Muscle layer of colon (tissue), 2 donors: Measurements from ENCODE around the gene SMCO1.
"Not testable (repeated sequence)": the region's sequence is repeated elsewhere in the genome, so short reads cannot be mapped to it uniquely, and the experiment has no call there.

Source experiments
- H3K27ac ChIP-seq: one replicate; pipeline ENCODE4 v1.7.0; 2013; ENCODE audit warnings: low read depth, mild to moderate bottlenecking, low read length, moderate library complexity
- H3K27me3 ChIP-seq, 2 donors: one replicate each; pipeline ENCODE4 v1.7.0; 2013; ENCODE audit warnings: low read length in 2 of 2, mild to moderate bottlenecking in 2 of 2; ENCODE audit not compliant: insufficient read depth in 2 of 2, control insufficient read depth in 1 of 2
- H3K36me3 ChIP-seq: one replicate; pipeline ENCODE4 v1.7.0; 2013; ENCODE audit warnings: mild to moderate bottlenecking, low read length; ENCODE audit not compliant: insufficient read depth
- H3K4me1 ChIP-seq: one replicate; pipeline ENCODE4 v1.7.0; 2013; ENCODE audit warnings: mild to moderate bottlenecking, low read length; ENCODE audit not compliant: insufficient read depth
- H3K4me3 ChIP-seq, 2 donors: one replicate each; pipeline ENCODE4 v1.7.0; 2013; ENCODE audit warnings: low read length in 2 of 2, low read depth in 1 of 2, mild to moderate bottlenecking in 1 of 2, moderate library complexity in 1 of 2
- H3K9ac ChIP-seq: one replicate; pipeline ENCODE4 v1.7.0; 2013; ENCODE audit warnings: low read length
- H3K9me3 ChIP-seq: one replicate; pipeline ENCODE4 v1.7.0; 2013; ENCODE audit warnings: mild to moderate bottlenecking, low read length
- donor health status: abdominal sarcoma.
- donor health status: Adenocarcinoma of cecum.

Gene SMCO1

GRCh38 chr3:196514913-196515621 is at the start of gene SMCO1:
Gene SMCO1 (minus strand): TSS chr3:196515346. CDS start chr3:196515209, 137 bp downstream.
- no peaks in the 10 kb centered on the region for H3K27me3 ChIP-seq
- no peak within 1 kb of the TSS for H3K27ac ChIP-seq
- H3K9ac ChIP-seq = no peak within 1 kb of the TSS
- H3K9me3 ChIP-seq = peaks cover 5% of the 10 kb centered on the region
- no peaks in the 10 kb centered on the region for H3K4me1 ChIP-seq
- no peak within 1 kb of the TSS for H3K4me3 ChIP-seq
- H3K36me3 ChIP-seq = no peaks in the 10 kb centered on the region

- H3K27ac ChIP-seq = no peak overlapping the region
Measured at GRCh38 chr3:196563721-196564225, 48.6 kb upstream of the SMCO1 start.

GRCh38 chr3:196559826-196560225 is 44.7 kb upstream of the SMCO1 start:
- no peak overlapping the region for H3K4me3 ChIP-seq
- H3K9ac ChIP-seq = no peak overlapping the region
- peaks cover 5% of the 10 kb centered on the region for H3K36me3 ChIP-seq
- H3K27me3 ChIP-seq = no peaks in the 10 kb centered on the region
- no peak overlapping the region for H3K27ac ChIP-seq
- no peaks in the 10 kb centered on the region for H3K9me3 ChIP-seq
- H3K4me1 ChIP-seq = no peaks in the 10 kb centered on the region

More at GRCh38 chr3:196563721-196564225, 48.6 kb upstream of the SMCO1 start:
- no peaks in the 10 kb centered on the region for H3K9me3 ChIP-seq
- peaks cover 12% of the 10 kb centered on the region for H3K4me1 ChIP-seq
- H3K4me3 ChIP-seq = no peak overlapping the region
- H3K36me3 ChIP-seq = peaks cover 9% of the 10 kb centered on the region
- H3K9ac ChIP-seq = no peak overlapping the region
- no peaks in the 10 kb centered on the region for H3K27me3 ChIP-seq

- Histone ChIP-seq H3K9me3 (no peaks in the 10 kb centered on the region), H3K27me3 (no peaks in the 10 kb centered on the region), H3K9ac (no peak overlapping the region), H3K4me3 (no peak overlapping the region), H3K36me3 (peaks cover 5% of the 10 kb centered on the region), H3K27ac (no peak overlapping the region), H3K4me1 (no peaks in the 10 kb centered on the region)
Measured at GRCh38 chr3:196558476-196558875, 43.3 kb upstream of the SMCO1 start.

GRCh38 chr3:196557236-196557635 is 42.1 kb upstream of the SMCO1 start:
- Histone ChIP-seq H3K4me1 (no peaks in the 10 kb centered on the region), H3K9ac (no peak overlapping the region), H3K27me3 (no peaks in the 10 kb centered on the region), H3K27ac (no peak overlapping the region), H3K36me3 (peaks cover 5% of the 10 kb centered on the region), H3K9me3 (no peaks in the 10 kb centered on the region), H3K4me3 (no peak overlapping the region)

GRCh38 chr3:196555295-196555694 is 40.1 kb upstream of the SMCO1 start:
- no peaks in the 10 kb centered on the region for H3K9me3 ChIP-seq
- H3K4me3 ChIP-seq = no peak overlapping the region
- peaks cover 5% of the 10 kb centered on the region for H3K36me3 ChIP-seq
- no peak overlapping the region for H3K9ac ChIP-seq
- no peak overlapping the region for H3K27ac ChIP-seq
- H3K27me3 ChIP-seq = no peaks in the 10 kb centered on the region
- no peaks in the 10 kb centered on the region for H3K4me1 ChIP-seq

- H3K36me3 ChIP-seq = no peaks in the 10 kb centered on the region
- H3K4me1 ChIP-seq = no peaks in the 10 kb centered on the region
- H3K27me3 ChIP-seq = no peaks in the 10 kb centered on the region
- no peak overlapping the region for H3K27ac ChIP-seq
- H3K9me3 ChIP-seq = no peaks in the 10 kb centered on the region
- H3K9ac ChIP-seq = no peak overlapping the region
- no peak overlapping the region for H3K4me3 ChIP-seq
Measured at GRCh38 chr3:196554205-196554604, 39.1 kb upstream of the SMCO1 start.

GRCh38 chr3:196553551-196553950 is 38.4 kb upstream of the SMCO1 start:
- H3K4me1 ChIP-seq = no peaks in the 10 kb centered on the region
- H3K27ac ChIP-seq = no peak overlapping the region
- H3K27me3 ChIP-seq = no peaks in the 10 kb centered on the region
- no peak overlapping the region for H3K4me3 ChIP-seq
- H3K9me3 ChIP-seq = no peaks in the 10 kb centered on the region
- H3K36me3 ChIP-seq = no peaks in the 10 kb centered on the region
- no peak overlapping the region for H3K9ac ChIP-seq

GRCh38 chr3:196552253-196552652 is 37.1 kb upstream of the SMCO1 start:
- no peaks in the 10 kb centered on the region for H3K36me3 ChIP-seq
- H3K9me3 ChIP-seq = no peaks in the 10 kb centered on the region
- no peaks in the 10 kb centered on the region for H3K27me3 ChIP-seq
- no peaks in the 10 kb centered on the region for H3K4me1 ChIP-seq
- no peak overlapping the region for H3K4me3 ChIP-seq
- H3K9ac ChIP-seq = no peak overlapping the region
- no peak overlapping the region for H3K27ac ChIP-seq

GRCh38 chr3:196550172-196550571 is 35.0 kb upstream of the SMCO1 start:
- H3K9ac ChIP-seq, H3K4me1 ChIP-seq, H3K27me3 ChIP-seq, H3K9me3 ChIP-seq, H3K4me3 ChIP-seq, H3K36me3 ChIP-seq, H3K27ac ChIP-seq: not testable (repeated sequence)

- H3K27me3 ChIP-seq, H3K36me3 ChIP-seq, H3K4me1 ChIP-seq, H3K4me3 ChIP-seq, H3K27ac ChIP-seq, H3K9ac ChIP-seq, H3K9me3 ChIP-seq: not testable (repeated sequence)
Measured at GRCh38 chr3:196549312-196549711, 34.2 kb upstream of the SMCO1 start.

- Histone ChIP-seq H3K36me3 (no peaks in the 10 kb centered on the region), H3K4me3 (no peak overlapping the region), H3K4me1 (no peaks in the 10 kb centered on the region), H3K9me3 (no peaks in the 10 kb centered on the region), H3K9ac (no peak overlapping the region), H3K27me3 (no peaks in the 10 kb centered on the region), H3K27ac (no peak overlapping the region)
Measured at GRCh38 chr3:196547067-196547466, 31.9 kb upstream of the SMCO1 start.
